ENCODE results near the gene SMYD3. TPM values are rescaled to one million over a fixed set of nuclear protein-coding genes. Genes with fewer than 3 reads are reported as not detected.
A peak's percentile ranks its signal among the peaks of the same experiment; 100 is the strongest.

Gene SMYD3
- total RNA-seq, 6 experiments from 2014 or later: 6.3 to 10.0 (median 6.6) TPM

DNA sequence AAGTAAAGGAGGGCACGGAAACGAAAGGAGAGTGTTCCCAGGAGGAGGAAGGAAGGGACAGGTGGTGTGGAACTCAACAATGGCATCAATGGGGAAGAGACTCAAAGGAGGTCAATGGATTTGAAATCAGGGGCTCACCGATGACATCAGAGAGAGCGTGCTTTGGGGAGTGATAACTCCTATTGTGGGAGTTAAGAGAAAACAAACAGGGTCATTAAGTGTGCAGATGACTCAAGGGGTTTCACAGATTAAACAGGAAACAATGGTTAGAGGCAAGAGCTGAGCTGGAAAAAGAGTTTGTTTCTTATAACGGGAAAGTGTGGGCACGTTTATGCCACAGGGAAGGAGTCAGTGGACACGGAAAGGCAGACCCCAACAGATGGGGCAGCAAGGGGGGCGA lies 629.1 kb downstream of the SMYD3 start:
- Histone ChIP-seq H3K27ac (no peak overlapping the region), H3K4me1 (peaks cover 0 to 7% (median 0%) of the 10 kb centered on the region in 4 donors), H3K27me3 (no peaks in the 10 kb centered on the region), H3K9me3 (no peaks in the 10 kb centered on the region), H3K4me3 (no peak overlapping the region), H3K36me3 (no peaks in the 10 kb centered on the region)
- WGBS (ENCODE audit: insufficient coverage, low coverage, low lambda C conversion rate, missing lambda C conversion rate): 67% methylated on average over 7 of the region's 8 CpGs
- intact Hi-C loops (cut with DNase I): no loop called here
- ATAC-seq (no peak), DNase-seq (no peak)
- TF ChIP-seq, protein P1, sequence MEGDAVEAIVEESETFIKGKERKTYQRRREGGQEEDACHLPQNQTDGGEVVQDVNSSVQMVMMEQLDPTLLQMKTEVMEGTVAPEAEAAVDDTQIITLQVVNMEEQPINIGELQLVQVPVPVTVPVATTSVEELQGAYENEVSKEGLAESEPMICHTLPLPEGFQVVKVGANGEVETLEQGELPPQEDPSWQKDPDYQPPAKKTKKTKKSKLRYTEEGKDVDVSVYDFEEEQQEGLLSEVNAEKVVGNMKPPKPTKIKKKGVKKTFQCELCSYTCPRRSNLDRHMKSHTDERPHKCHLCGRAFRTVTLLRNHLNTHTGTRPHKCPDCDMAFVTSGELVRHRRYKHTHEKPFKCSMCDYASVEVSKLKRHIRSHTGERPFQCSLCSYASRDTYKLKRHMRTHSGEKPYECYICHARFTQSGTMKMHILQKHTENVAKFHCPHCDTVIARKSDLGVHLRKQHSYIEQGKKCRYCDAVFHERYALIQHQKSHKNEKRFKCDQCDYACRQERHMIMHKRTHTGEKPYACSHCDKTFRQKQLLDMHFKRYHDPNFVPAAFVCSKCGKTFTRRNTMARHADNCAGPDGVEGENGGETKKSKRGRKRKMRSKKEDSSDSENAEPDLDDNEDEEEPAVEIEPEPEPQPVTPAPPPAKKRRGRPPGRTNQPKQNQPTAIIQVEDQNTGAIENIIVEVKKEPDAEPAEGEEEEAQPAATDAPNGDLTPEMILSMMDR (IDR thresholded peaks at IDR 0.05): no peak

DNA sequence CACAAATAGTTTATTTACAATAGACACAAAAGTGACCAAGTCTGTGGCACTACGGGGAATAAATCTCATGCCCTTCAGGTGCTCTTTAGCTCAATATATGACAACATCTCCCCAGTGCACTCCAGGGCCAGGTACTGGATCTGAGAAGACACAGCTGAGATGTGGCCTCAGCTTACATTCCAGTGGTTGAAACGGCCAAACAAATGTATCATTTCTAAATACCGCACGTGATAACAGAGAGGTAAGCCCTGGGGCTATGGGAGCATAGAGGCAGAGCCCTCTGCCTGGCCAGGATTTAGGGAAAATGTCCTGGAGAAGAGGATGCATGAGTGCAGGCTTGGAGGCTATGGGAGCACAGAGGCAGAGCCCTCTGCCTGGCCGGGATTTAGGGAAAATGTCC lies 630.5 kb downstream of the SMYD3 start:
- DNase-seq (no peak), ATAC-seq (no peak)
- Histone ChIP-seq H3K9me3 (no peaks in the 10 kb centered on the region), H3K27ac (no peak overlapping the region), H3K27me3 (no peaks in the 10 kb centered on the region), H3K4me3 (no peak overlapping the region), H3K36me3 (no peaks in the 10 kb centered on the region), H3K4me1 (peaks cover 0 to 7% (median 0%) of the 10 kb centered on the region in 4 donors)
- intact Hi-C loops (cut with DNase I): no loop called here
- TF ChIP-seq, protein P1 (IDR thresholded peaks at IDR 0.05): no peak
- no peak for TF ChIP-seq POLR2A (IDR thresholded peaks at IDR 0.05)
- 97% methylated on average over 5 of the region's 5 CpGs for WGBS (ENCODE audit: insufficient coverage, low coverage, low lambda C conversion rate, missing lambda C conversion rate)

DNA sequence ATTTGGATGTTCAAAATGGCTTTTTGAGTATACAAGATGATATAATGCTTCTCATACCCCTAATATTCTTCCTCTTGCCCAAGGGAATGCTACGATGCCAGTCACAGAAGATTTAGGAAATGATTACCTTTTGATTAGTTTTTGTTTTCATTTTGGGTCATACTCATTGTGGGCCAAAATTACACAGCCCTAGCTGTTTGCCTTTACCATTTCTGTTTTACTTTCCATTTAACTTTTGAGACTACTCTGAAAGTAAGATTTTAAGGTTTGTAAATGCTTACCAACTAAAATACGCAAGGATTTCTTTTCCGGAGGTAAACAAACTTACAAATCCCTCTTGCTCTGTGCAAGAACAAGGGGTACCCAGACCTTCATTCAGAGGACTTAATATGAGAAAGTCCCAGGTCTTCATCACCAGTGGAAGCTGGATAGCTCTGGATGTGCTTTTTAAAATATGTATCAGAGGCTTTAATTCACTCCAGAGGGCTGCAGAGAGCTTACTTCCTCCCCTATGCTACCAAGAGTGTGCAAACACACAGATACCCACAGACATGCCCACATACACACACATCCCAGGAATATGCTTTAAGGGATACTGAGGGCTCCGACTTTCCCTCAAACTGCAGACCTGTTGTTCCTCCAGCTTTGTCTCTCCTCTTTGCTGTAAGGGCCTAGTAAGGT lies 631.4 kb downstream of the SMYD3 start:
- TF ChIP-seq POLR2A (IDR thresholded peaks at IDR 0.05): no peak
- TF ChIP-seq, protein P1 (IDR thresholded peaks at IDR 0.05): no peak
- 79% methylated on average over 4 of the region's 4 CpGs for WGBS (ENCODE audit: insufficient coverage, low coverage, low lambda C conversion rate, missing lambda C conversion rate)
- intact Hi-C loops (cut with DNase I): no loop called here
- DNase-seq: no peak
- no peak overlapping the region for H3K4me3 ChIP-seq
- no peaks in the 10 kb centered on the region for H3K27me3 ChIP-seq
- ATAC-seq: peak in 1 of 4 donors; percentile 14
- peak overlapping the region; percentile 14 to 69 (median 15) for H3K27ac ChIP-seq
- no peaks in the 10 kb centered on the region for H3K36me3 ChIP-seq
- H3K4me1 ChIP-seq: peaks cover 0 to 7% (median 0%) of the 10 kb centered on the region in 4 donors
- no peaks in the 10 kb centered on the region for H3K9me3 ChIP-seq

DNA sequence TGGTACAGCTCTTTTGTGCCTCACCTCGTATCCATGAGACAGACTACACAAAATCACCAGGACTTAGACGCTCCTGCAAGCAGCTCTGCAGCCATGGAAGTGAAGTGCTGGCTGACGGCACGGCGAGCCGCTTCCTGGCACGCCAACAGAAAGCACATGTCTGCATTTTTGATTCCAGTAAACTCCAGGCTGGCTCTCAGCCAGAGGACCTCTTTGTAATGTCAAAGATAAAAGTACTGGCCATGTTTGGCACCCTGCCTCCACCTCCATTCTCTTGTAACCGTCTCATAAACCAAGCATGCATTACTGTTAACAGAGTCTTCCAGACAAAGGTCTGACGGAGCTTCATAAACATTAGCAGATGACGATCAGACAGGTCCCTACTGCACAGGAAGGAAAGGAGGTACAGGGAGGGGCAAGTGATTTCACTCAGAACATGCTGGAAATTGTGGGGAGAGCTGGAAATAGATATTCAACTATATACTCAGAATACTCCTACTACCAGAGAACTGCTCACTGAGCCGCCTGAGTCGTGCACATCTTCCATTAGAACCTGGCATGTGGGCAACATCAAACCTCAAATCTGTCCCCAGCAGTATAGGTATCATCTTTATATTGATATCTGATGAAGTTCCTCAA lies 632.0 kb downstream of the SMYD3 start:
- Histone ChIP-seq H3K36me3 (no peaks in the 10 kb centered on the region), H3K4me3 (no peak overlapping the region), H3K4me1 (peaks cover 0 to 7% (median 0%) of the 10 kb centered on the region in 4 donors), H3K27me3 (no peaks in the 10 kb centered on the region), H3K27ac (peak overlapping the region; percentile 14 to 69 (median 15)), H3K9me3 (no peaks in the 10 kb centered on the region)
- ATAC-seq: peak; percentile 77 to 81 (median 78)
- DNase-seq: peak; percentile 60 to 88 (median 79)
- intact Hi-C loops (cut with DNase I): no loop called here
- TF ChIP-seq, protein P1 (IDR thresholded peaks at IDR 0.05): no peak
- no peak for TF ChIP-seq POLR2A (IDR thresholded peaks at IDR 0.05)
- WGBS (ENCODE audit: insufficient coverage, low coverage, low lambda C conversion rate, missing lambda C conversion rate): 48% methylated on average over 5 of the region's 12 CpGs
